Stimulated activated CD4-positive, alpha-beta T cell treated with anti-CD3 and anti-CD28 coated beads, Interleukin-1b, Interleukin-23, amount 100 ng/mL, for 48 hours (primary cell): ENCODE data around the gene NCAPG.
"Not testable (repeated sequence)": the region's sequence is repeated elsewhere in the genome, so short reads cannot be mapped to it uniquely, and the experiment has no call there.

Experiments used
- DNase-seq: peaks from one replicate; pipeline ENCODE4 v3.0.0-alpha.2; 2020

NCAPG gene

GRCh38 chr4:17805580-17806155, 5.1 kb upstream of the NCAPG start:
- DNase-seq = no peak

GRCh38 chr4:17807446-17807845, 3.3 kb upstream of the NCAPG start:
- DNase-seq = no peak

- no peak for DNase-seq
Observed at GRCh38 chr4:17809667-17810066, 1.1 kb upstream of the NCAPG start.

- DNase-seq = no peak
Observed at GRCh38 chr4:17811078-17811603, 362 bp downstream of the NCAPG start.

GRCh38 chr4:17812125-17812524, 1.3 kb downstream of the NCAPG start:
- DNase-seq = no peak

DNA sequence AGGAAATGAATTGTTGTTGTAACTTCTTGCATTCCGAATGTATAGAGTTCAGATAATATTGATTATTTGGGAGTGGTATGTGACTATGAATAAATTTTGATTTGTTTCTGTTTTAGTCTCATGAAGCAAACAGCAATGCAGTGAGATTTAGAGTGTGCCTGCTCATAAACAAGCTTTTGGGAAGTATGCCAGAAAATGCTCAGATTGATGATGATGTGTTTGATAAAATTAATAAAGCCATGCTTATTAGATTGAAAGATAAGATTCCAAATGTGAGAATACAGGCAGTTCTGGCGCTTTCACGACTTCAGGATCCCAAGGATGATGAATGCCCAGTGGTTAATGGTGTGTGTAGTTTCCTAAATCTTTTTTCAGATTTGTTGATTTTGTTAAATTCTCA, 2.0 kb downstream of the NCAPG start:
- no peak for DNase-seq

DNA sequence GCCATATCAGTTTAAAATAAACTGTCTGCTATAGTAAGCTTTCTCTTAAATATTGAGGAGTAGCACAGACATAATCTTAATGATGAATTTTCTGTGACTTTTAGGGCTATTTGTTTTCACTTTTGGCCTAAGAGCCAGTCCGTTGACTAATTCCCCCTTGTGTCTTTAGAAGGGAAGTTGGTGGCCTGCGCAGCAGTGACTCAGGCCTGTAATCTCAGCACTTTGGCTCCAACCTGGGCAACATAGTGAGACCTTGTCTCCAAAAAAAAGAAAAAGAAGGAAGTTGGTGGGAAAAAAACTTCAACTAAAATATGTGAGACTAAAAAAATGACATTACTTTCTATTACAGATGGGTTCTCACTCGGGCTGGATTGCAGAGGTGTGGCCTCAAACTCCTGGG, 3.4 kb downstream of the NCAPG start:
- no peak for DNase-seq

GRCh38 chr4:17816142-17816541, 5.4 kb downstream of the NCAPG start:
- DNase-seq = no peak

DNA sequence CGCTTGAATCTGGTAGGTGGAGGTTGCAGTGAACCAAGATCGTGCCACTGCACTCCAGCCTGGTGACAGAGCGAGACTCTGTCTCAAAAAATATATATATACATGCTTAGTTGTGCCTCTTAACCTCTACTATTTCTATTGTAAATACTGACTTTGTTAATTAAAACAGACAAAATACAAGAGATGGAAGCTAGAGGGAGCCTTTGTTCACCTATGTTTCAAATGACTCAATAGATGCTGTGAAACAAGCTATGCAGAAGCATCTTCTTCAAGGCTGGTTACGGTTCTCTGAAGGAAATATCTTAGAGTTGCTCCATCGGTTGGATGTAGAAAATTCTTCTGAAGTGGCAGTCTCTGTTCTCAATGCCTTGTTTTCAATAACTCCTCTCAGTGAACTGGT, 6.2 kb downstream of the NCAPG start:
- no peak for DNase-seq

GRCh38 chr4:17823871-17824669, 13.3 kb downstream of the NCAPG start:
- no peak for DNase-seq

DNA sequence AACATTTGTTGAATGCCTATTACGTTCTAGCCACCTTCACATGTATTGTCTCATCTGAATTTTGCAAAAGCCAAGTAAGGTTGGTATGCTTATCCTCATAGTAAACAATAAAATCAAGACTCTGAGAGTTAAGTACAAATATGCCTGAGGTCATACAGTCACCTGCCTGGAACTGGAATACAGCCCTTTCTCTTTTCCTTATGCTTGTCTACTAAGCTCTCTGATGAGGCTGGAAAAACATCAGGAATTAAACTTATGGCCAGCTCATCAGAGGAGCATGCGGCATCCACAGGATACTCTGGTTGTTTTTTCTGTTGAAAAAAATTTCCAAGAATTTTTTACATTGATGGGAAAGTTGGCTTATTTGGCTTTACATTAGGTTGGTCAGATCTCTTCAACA, 35.5 kb downstream of the NCAPG start:
- no peak for DNase-seq

DNA sequence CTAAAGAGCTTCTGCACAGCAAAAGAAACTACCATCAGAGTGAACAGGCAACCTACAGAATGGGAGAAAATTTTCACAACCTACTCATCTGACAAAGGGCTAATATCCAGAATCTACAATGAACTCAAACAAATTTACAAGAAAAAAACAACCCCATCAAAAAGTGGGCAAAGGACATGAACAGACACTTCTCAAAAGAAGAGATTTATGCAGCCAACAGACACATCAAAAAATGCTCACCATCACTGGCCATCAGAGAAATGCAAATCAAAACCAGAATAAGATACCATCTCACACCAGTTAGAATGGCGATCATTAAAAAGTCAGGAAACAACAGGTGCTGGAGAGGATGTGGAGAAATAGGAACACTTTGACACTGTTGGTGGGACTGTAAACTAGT, 39.5 kb downstream of the NCAPG start:
- DNase-seq = not testable (repeated sequence)

GRCh38 chr4:17851959-17852358, 41.2 kb downstream of the NCAPG start:
- no peak for DNase-seq

GRCh38 chr4:17854036-17854435, 43.3 kb downstream of the NCAPG start:
- no peak for DNase-seq

DNA sequence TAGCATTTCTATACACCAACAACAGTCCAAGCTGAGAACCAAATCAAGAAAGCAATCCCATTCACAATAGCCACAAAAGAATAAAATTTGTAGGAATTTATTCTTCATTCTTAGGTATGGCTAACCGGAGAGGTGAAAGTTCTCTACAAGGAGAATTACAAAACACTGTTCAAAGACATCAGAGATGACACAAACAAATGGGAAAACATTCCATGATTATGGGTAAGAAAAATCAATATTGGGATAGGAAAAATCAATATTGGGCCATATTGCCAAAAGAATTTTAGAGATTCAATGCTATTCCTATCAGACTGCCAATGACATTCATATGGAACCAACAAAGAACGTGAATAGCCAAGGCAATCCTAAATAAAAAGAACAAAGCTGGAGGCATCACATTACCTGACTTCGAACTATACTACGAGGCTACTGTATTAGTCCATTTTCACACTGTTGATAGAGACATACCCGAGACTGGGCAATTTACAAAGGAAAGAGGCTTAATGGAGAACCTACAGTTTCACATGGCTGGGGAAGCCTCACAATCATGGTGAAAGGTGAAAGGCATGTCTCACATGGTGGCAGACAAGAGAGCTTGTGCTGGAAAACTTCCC, 49.1 kb downstream of the NCAPG start:
- no peak for DNase-seq

DNA sequence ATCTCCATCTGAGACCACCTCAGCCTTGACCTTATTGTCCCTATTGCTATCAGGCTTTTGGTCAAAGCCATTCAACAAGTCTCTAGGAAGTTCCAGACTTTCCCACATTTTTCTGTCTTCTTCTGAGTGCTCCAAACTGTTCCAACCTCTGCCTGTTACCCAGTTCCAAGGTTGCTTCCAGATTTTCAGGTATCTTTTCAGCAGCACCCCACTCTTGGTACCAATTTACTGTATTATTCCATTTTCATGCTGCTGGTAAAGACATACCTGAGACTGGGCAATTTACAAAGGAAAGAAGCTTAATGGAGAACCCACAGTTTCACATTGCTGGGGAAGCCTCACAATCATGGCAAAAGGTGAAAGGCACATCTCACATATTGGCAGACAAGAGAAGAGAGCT, 51.1 kb downstream of the NCAPG start:
- DNase-seq = not testable (repeated sequence)

DNA sequence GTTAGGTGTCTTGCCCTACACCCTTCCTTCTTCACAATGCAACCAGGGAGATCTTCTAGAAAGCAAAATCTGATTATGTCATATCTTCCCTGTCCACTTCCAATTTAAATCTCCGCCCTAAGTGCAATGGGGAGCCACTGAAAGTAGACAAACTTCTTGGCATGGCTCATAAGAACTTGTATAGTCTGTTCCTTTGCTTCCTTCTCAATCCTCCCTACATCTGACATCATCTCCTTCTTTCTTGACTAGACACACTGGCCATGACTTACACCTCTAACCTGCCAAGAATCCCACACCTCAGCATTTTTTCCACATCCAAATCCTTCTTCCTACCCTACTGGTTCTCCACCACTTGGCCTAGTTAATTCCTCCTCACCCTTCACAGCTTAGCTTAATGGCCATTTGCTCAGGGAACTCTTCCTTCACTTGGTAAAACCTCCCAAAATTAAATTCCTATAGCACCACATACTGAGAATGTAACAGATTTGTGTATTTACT, 55.1 kb downstream of the NCAPG start:
- no peak for DNase-seq

GRCh38 chr4:17866810-17867209, 56.0 kb downstream of the NCAPG start:
- DNase-seq = no peak

- no peak for DNase-seq
Observed at GRCh38 chr4:17867276-17867675, 56.5 kb downstream of the NCAPG start.

DNA sequence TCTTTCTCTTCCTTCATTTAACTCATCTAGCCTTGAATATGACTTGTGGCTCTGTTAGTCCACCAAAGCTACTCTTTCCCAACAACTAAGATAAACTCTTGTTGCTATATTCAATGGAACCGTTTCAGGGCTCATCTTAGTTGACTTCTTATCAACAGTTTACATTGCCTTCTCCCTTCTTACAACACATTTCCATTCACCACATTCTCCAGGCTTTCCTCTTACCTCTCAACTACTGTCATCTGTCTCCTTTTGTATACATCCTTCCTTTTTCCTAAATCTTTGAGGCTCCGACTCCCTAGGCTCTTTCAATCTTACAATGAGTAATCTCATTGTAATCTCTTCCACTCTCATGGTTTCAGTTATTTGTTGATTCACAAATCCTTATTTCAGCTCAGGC, 58.5 kb downstream of the NCAPG start:
- DNase-seq = no peak

DNA sequence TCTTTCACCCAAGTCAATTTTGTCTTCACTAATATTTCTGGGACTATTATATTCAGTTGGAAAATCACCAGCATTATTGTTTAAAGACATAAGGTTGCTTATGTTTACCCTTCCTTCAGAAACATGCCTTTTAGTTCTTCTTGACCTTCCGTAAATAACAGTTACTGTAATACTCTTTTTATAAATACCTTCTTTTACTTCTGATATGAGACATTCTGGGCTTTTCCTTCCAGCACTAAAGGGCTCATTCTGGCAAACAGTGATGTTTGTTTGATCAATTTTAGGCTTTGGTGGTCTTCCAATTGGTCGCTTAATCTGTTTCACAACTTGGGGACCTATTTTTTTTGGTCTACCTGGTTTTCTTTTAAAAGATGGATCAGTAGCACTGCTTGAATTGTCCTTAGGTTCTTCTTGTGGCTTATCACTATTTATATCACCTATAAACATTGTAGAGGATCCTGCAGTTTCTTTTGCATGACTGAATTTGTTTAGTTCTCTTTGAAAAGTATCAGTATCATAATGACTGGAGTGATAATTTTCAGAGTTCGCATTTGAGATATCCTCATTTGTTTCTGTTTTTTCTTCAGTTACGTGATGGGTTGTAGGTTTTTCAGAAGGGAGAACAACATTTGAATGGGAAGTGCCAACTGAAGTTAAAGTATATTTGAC, 64.8 kb downstream of the NCAPG start:
- DNase-seq = no peak

DNA sequence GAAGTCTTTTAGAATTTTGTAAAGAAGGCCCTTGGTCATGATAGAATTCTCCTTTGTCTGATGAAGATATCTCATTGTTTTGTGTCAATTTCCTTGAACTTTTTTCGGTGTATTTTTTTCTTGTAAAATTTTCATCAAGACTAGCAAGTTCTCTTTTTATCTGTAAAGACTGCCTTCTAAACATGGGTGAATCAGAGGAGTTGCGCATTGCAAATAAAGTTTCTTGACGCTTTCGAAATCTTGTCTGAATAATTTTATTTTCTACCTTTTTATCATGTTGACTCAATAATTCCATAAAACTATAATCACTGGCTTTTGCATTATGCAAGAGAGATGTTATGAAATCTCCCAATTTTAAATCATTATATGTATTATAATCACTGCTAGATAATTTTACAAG, 66.2 kb downstream of the NCAPG start:
- DNase-seq = no peak

- no peak for DNase-seq
Observed at GRCh38 chr4:17877661-17878060, 66.9 kb downstream of the NCAPG start.
